GM06990 (cell line): Measurements from ENCODE around the gene SCYL1.
A peak's percentile ranks its signal among the peaks of the same experiment; 100 is the strongest.

Experiments
- DNase-seq: peaks from one replicate; pipeline ENCODE4 v3.0.0-alpha.2; 2011; ENCODE audit not compliant: insufficient read length; ENCODE audit errors: extremely low read depth
- H3K27me3 ChIP-seq: replicated peaks from 2 replicates; pipeline ENCODE4 v1.6.0; 2011; ENCODE audit warnings: low read length; ENCODE audit not compliant: control insufficient read depth, insufficient read depth
- H3K36me3 ChIP-seq: 2 replicates; pipeline ENCODE4 v1.5.1; 2011; ENCODE audit warnings: low read length; ENCODE audit not compliant: control insufficient read depth, insufficient read depth
- H3K4me3 ChIP-seq: replicated peaks from 2 replicates; pipeline ENCODE4 v1.5.1; 2011; ENCODE audit warnings: low read depth, mild to moderate bottlenecking, control low read depth, low read length
- TF ChIP-seq, protein P1 (sequence below): IDR thresholded peaks from 2 replicates; pipeline ENCODE4 v1.5.1; 2011; ENCODE audit warnings: low read length, control low read depth, mild to moderate bottlenecking, inconsistent platforms; ENCODE audit not compliant: insufficient read depth, poor library complexity, severe bottlenecking

SCYL1 gene

DNA sequence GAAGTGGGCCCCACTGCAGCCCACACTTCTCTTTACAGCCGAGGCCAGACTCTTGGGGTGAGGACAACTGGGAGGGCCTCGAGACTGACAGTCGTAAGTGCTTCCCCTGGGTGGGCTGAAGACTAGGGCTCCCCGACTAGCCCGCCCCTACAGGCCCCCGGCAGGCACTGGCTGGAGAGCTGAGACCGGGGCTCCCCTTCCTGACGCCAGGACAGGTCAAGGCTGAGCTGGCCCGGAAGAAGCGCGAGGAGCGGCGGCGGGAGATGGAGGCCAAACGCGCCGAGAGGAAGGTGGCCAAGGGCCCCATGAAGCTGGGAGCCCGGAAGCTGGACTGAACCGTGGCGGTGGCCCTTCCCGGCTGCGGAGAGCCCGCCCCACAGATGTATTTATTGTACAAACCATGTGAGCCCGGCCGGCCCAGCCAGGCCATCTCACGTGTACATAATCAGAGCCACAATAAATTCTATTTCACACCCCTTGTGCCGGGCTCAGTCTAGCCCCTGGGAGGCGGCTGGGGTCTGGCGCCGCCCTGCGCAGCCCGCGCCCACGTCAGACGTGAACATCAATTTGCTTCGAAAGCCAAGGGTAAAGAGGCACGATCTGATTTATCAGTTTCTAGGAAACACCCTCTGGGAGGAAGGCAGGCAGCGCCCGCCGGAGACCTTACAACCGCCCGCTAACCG lies 13.5 kb downstream of the SCYL1 start:
- H3K36me3 ChIP-seq: peaks cover 28% of the 10 kb centered on the region
- DNase-seq: no peak
- TF ChIP-seq, protein P1, sequence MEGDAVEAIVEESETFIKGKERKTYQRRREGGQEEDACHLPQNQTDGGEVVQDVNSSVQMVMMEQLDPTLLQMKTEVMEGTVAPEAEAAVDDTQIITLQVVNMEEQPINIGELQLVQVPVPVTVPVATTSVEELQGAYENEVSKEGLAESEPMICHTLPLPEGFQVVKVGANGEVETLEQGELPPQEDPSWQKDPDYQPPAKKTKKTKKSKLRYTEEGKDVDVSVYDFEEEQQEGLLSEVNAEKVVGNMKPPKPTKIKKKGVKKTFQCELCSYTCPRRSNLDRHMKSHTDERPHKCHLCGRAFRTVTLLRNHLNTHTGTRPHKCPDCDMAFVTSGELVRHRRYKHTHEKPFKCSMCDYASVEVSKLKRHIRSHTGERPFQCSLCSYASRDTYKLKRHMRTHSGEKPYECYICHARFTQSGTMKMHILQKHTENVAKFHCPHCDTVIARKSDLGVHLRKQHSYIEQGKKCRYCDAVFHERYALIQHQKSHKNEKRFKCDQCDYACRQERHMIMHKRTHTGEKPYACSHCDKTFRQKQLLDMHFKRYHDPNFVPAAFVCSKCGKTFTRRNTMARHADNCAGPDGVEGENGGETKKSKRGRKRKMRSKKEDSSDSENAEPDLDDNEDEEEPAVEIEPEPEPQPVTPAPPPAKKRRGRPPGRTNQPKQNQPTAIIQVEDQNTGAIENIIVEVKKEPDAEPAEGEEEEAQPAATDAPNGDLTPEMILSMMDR: no peak
- no peak overlapping the region for H3K4me3 ChIP-seq
- H3K27me3 ChIP-seq: no peaks in the 10 kb centered on the region

DNA sequence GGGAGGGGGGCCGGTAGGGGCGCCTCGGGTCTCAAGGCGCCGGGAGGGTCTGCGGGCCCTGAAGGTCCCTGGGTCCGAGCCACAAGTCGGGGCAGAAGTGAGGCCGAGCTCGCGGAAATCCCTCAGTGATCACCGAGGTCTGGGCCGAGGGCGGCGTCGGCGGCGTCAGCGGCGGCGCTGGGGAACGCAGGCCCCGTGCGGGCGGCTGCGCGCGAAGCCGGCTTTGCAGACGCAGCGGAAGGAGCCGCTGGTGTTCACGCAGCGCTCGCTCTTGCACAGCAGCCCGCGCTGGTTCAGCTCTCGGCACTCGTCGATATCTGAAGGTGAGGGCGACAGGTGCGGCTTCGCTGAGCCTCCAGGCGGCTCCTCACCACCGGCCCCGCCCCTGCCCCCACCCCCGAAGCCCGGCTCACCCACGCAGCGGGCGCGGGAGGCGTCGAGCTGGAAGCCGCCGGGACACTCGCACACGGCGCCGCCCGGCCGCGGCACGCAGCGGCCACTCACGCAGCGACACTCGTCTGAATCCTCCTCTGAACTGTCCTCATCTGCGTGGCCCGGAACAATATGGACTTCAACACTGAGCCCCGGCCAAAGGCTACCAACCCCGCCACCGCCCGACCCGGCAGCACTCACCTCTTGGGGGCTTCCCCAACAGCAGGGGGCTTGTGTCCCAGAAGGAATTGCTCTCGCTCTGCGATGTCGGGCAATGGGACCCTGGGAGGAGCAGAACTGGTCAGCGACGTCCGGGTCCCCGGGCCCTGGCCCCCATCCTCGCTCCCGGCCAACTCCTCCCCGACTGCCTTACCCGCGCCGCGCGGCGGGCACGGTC lies 14.2 kb downstream of the SCYL1 start:
- Histone ChIP-seq H3K27me3 (no peaks in the 10 kb centered on the region), H3K36me3 (peaks cover 28% of the 10 kb centered on the region), H3K4me3 (peak overlapping the region; percentile 69)
- DNase-seq: no peak
- TF ChIP-seq, protein P1: no peak

- peak overlapping the region; percentile 69 for H3K4me3 ChIP-seq
- TF ChIP-seq, protein P1: no peak
- peaks cover 28% of the 10 kb centered on the region for H3K36me3 ChIP-seq
- H3K27me3 ChIP-seq: no peaks in the 10 kb centered on the region
- DNase-seq: no peak
Measured at GRCh38 chr11:65539744-65540289, 14.9 kb downstream of the SCYL1 start.

DNA sequence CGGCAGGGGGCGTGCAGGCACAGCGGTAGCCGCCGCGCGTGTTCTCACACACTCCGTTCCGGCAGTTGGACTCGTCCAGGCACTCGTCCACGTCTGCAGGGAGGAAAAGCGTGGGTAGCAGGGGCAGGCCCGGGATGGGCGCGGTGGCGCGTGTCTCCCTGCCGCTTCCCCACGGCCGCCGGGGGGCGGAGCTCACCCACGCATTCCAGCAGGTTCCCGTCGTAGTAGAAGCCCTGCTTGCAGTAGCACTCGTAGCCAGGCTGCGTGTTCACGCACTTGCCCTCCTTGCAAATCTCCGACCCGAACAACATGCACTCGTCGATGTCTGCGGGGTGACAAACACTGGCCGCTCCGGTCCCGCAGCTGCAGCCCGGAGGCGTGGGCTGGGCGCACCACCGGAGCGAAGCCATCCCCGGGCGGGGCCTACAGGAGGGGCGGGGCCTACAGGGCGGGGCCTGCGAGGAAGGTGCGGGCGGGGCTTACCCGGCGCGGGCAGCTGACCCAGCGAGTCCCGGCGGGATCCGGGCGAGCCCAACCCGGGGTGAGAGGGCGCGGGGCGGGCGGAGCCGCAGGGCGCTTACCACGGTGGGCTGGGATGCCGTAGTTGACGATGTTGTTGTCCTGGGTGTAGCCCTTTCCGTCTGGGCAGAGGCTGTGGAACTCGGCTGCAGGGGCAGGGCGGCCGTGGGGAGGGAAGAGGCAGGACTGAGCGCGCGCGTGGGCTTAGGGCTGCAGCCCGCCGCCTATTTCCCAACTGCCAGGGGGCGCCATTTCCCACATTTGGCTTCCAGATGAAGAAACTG lies 15.6 kb downstream of the SCYL1 start:
- Histone ChIP-seq H3K27me3 (no peaks in the 10 kb centered on the region), H3K36me3 (peaks cover 23% of the 10 kb centered on the region), H3K4me3 (peak overlapping the region; percentile 69)
- TF ChIP-seq, protein P1: peak; percentile 85
- peak; percentile 94 for DNase-seq

GRCh38 chr11:65541093-65541982 lies 16.5 kb downstream of the SCYL1 start:
- TF ChIP-seq, protein P1: no peak
- Histone ChIP-seq H3K36me3 (peaks cover 17% of the 10 kb centered on the region), H3K4me3 (peak overlapping the region; percentile 69), H3K27me3 (no peaks in the 10 kb centered on the region)
- DNase-seq: no peak
